Lower leg skin (tissue), 4 donors: ENCODE data around the gene ZNF317. TPM values are rescaled to one million over a fixed set of nuclear protein-coding genes. Genes with fewer than 3 reads are reported as not detected.

Experiments used
- DNase-seq, 2 donors: peaks; one replicate each; pipeline ENCODE4 v3.0.0-alpha.2; 2019; ENCODE audit warnings: low spot score in 2 of 2
- H3K4me3 ChIP-seq: fragments of 200-600 bp; sonication (generic); 2 replicates; pipeline ENCODE4 v1.5.1; 2017; ENCODE audit warnings: mild to moderate bottlenecking, low read depth; ENCODE audit not compliant: poor library complexity, severe bottlenecking
- CTCF ChIP-seq, 3 donors: fragments of 450-650 bp; IDR thresholded peaks; one replicate each; pipeline ENCODE4 v1.5.1; 2016; ENCODE audit warnings: antibody characterized with exemption in 3 of 3, mild to moderate bottlenecking in 3 of 3, moderate library complexity in 2 of 3
- POLR2A ChIP-seq, 2 donors: fragments of 450-650 bp; IDR thresholded peaks; one replicate each; pipeline ENCODE4 v1.6.1; 2016 to 2017; ENCODE audit warnings: antibody characterized with exemption in 2 of 2, mild to moderate bottlenecking in 1 of 2, moderate library complexity in 1 of 2
- WGBS, 2 donors: methylation state at CpG; one replicate each; pipeline ENCODE4 v1.1.5; 2018; 5-methylcytosine and 5-hydroxymethylcytosine counted together
- intact Hi-C: fragments of 100-400 bp; cut with DNase I; formaldehyde crosslinking; loops from one replicate; pipeline ENCODE4 v1.15.0; 2023; ENCODE audit warnings: low total_unique reads
- total RNA-seq, 4 donors: library from RNA; depleted of rRNA; stranded (reverse); fragments of >200 nt; gene quantifications; one replicate each; pipeline ENCODE4 v1.1.0, GENCODE V29; 2016

Gene ZNF317
- 10 to 100 TPM; 19.4 to 32.4 (median 29.3) TPM for total RNA-seq

- peak; percentile 93 to 98 for DNase-seq
- peak within 1 kb of the TSS; percentile 98 for H3K4me3 ChIP-seq
- intact Hi-C loops, result loop anchor here (10.0 kb wide), 1 partner anchor 1534 kb away; no protein-coding TSS in a partner anchor
- TF ChIP-seq POLR2A (IDR thresholded peaks at IDR 0.05) (peak in 1 of 2 donors; percentile 12), CTCF (IDR thresholded peaks at IDR 0.05) (no peak)
- 0 to 1% methylated on average over 35 to 43 of the region's 43 CpGs for WGBS, 2 donors
Observed at GRCh38 chr19:9140159-9140874, at the start of gene ZNF317. Gene ZNF317, plus strand, starts transcription at chr19:9140397. Its CDS starts 15,620 bp downstream, at chr19:9156017.

GRCh38 chr19:9107375-9107774, 32.8 kb upstream of the ZNF317 start, which contains the start of gene OR7G2:
Gene OR7G2, minus strand, starts transcription at chr19:9107475. Its CDS starts 4,232 bp downstream, at chr19:9103243.
- intact Hi-C loops, result no loop called here
- 27 to 42% methylated on average over 8 of the region's 8 CpGs for WGBS, 2 donors
- TF ChIP-seq POLR2A (IDR thresholded peaks at IDR 0.05) (no peak), CTCF (IDR thresholded peaks at IDR 0.05) (no peak)
- no peak for DNase-seq
- H3K4me3 ChIP-seq, result no peak within 1 kb of the TSS

- intact Hi-C loops, result no loop called here
- no peak overlapping the region for H3K4me3 ChIP-seq
- DNase-seq, result no peak
- TF ChIP-seq POLR2A (IDR thresholded peaks at IDR 0.05) (no peak), CTCF (IDR thresholded peaks at IDR 0.05) (no peak)
- 44 to 61% methylated on average over 2 of the region's 2 CpGs for WGBS, 2 donors
Observed at GRCh38 chr19:9109959-9110358, 30.2 kb upstream of the ZNF317 start.

- TF ChIP-seq POLR2A (IDR thresholded peaks at IDR 0.05) (no peak), CTCF (IDR thresholded peaks at IDR 0.05) (no peak)
- H3K4me3 ChIP-seq, result no peak within 1 kb of the TSS
- WGBS, 2 donors, result 58 to 83% methylated on average over 2 of the region's 2 CpGs
- DNase-seq, result no peak
- intact Hi-C loops, result no loop called here
Observed at GRCh38 chr19:9115307-9115813, 24.8 kb upstream of the ZNF317 start, which contains the start of gene OR7G1. Gene OR7G1, minus strand, starts transcription at chr19:9115763. Its CDS starts 0 bp downstream, at chr19:9115763.

GRCh38 chr19:9116547-9116946, 23.6 kb upstream of the ZNF317 start:
- DNase-seq, result peak in 1 of 2 donors; percentile 25
- intact Hi-C loops, result no loop called here
- 61 to 63% methylated on average over 5 of the region's 5 CpGs for WGBS, 2 donors
- TF ChIP-seq POLR2A (IDR thresholded peaks at IDR 0.05) (no peak), CTCF (IDR thresholded peaks at IDR 0.05) (no peak)
- no peak overlapping the region for H3K4me3 ChIP-seq
